K562 (cell line): Measurements from ENCODE around the gene NDUFB8. TPM values are rescaled to one million over a fixed set of nuclear protein-coding genes. Genes with fewer than 3 reads are reported as not detected.

Source experiments
- EP400 ChIP-seq: fragments of 450-650 bp; IDR thresholded peaks from 2 replicates; pipeline ENCODE4 v1.6.1; 2017; ENCODE audit warnings: antibody characterized with exemption, mild to moderate bottlenecking, moderate library complexity
- polyA plus RNA-seq, 8 experiments: library from polyadenylated mRNA; depleted of rRNA in 4 of 8; stranded (reverse) in 5 of 8; unstranded in 3 of 8; fragments of >200 nt; fragmentation: Nextera tagmentation in 2 of 8; fragmentation: Illumina TruSeq in 1 of 8; extraction: Ambion mirVana in 2 of 8; extraction: Trizol in 1 of 8; gene quantifications; 2 replicates each; pipeline versions ENCODE4 v1.2.1 to v1.2.3, GENCODE V29; 2011 to 2014; ENCODE audit warnings: inconsistent platforms in 1 of 8, missing spikeins in 1 of 8
- total RNA-seq, 7 experiments: library from RNA; depleted of rRNA in 6 of 7; stranded (reverse); fragments of >200 nt in 6 of 7; fragmentation: Illumina TruSeq in 2 of 7; extraction: Trizol in 2 of 7; gene quantifications; 2 replicates each; pipeline versions ENCODE4 v1.2.1 to v1.2.3, GENCODE V29; 2011 to 2021; ENCODE audit warnings: low replicate concordance in 1 of 7
- TF ChIP-seq, protein P1 (sequence below): fragments of 450-650 bp; IDR thresholded peaks from 2 replicates; pipeline ENCODE4 v1.6.1; 2016; ENCODE audit warnings: mild to moderate bottlenecking, moderate library complexity
- TF ChIP-seq, protein P2 (sequence below): fragments of 450-650 bp; formaldehyde crosslinking; IDR thresholded peaks from 2 replicates; pipeline ENCODE4 v1.4.0; 2020; ENCODE audit warnings: mild to moderate bottlenecking, mixed read lengths
- TF ChIP-seq, protein P3 (sequence below): fragments of 450-650 bp; IDR thresholded peaks from 2 replicates; pipeline ENCODE4 v1.6.1; 2016

The NDUFB8 gene
- total and polyA plus RNA-seq, 9 of the 15 experiments (the other 6 are each of a cell fraction or from before 2014, with no cell fraction given), result 131 to 360 (median 199) TPM

DNA sequence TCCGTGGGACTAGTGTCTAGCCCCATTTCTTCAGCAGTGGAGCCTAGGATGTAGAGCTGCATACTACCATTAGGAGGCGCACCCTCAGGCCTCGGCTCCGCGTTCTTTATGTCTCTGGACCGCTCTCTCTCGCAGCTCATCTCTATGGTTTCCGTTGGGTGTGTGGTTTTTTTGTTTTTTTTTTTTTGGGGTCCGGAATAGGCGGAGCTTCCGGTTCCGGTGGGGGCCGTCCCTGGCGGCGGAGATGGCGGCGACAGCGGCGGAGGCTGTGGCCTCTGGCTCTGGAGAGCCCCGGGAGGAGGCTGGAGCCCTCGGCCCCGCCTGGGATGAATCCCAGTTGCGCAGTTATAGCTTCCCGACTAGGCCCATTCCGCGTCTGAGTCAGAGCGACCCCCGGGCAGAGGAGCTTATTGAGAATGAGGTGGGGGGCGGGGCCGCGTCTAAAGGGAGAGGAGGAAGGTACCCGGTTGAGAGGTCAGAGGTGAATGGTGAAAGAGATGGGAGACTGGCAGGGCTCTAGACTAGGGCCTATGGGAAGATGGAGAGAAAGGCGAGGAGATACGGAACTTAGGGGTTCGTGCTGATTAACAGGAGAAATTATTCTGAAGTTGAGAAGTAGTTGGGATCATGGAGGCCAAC lies 6.2 kb upstream of the NDUFB8 start, which contains the start of gene HIF1AN (continued):
- TF ChIP-seq, protein P1, sequence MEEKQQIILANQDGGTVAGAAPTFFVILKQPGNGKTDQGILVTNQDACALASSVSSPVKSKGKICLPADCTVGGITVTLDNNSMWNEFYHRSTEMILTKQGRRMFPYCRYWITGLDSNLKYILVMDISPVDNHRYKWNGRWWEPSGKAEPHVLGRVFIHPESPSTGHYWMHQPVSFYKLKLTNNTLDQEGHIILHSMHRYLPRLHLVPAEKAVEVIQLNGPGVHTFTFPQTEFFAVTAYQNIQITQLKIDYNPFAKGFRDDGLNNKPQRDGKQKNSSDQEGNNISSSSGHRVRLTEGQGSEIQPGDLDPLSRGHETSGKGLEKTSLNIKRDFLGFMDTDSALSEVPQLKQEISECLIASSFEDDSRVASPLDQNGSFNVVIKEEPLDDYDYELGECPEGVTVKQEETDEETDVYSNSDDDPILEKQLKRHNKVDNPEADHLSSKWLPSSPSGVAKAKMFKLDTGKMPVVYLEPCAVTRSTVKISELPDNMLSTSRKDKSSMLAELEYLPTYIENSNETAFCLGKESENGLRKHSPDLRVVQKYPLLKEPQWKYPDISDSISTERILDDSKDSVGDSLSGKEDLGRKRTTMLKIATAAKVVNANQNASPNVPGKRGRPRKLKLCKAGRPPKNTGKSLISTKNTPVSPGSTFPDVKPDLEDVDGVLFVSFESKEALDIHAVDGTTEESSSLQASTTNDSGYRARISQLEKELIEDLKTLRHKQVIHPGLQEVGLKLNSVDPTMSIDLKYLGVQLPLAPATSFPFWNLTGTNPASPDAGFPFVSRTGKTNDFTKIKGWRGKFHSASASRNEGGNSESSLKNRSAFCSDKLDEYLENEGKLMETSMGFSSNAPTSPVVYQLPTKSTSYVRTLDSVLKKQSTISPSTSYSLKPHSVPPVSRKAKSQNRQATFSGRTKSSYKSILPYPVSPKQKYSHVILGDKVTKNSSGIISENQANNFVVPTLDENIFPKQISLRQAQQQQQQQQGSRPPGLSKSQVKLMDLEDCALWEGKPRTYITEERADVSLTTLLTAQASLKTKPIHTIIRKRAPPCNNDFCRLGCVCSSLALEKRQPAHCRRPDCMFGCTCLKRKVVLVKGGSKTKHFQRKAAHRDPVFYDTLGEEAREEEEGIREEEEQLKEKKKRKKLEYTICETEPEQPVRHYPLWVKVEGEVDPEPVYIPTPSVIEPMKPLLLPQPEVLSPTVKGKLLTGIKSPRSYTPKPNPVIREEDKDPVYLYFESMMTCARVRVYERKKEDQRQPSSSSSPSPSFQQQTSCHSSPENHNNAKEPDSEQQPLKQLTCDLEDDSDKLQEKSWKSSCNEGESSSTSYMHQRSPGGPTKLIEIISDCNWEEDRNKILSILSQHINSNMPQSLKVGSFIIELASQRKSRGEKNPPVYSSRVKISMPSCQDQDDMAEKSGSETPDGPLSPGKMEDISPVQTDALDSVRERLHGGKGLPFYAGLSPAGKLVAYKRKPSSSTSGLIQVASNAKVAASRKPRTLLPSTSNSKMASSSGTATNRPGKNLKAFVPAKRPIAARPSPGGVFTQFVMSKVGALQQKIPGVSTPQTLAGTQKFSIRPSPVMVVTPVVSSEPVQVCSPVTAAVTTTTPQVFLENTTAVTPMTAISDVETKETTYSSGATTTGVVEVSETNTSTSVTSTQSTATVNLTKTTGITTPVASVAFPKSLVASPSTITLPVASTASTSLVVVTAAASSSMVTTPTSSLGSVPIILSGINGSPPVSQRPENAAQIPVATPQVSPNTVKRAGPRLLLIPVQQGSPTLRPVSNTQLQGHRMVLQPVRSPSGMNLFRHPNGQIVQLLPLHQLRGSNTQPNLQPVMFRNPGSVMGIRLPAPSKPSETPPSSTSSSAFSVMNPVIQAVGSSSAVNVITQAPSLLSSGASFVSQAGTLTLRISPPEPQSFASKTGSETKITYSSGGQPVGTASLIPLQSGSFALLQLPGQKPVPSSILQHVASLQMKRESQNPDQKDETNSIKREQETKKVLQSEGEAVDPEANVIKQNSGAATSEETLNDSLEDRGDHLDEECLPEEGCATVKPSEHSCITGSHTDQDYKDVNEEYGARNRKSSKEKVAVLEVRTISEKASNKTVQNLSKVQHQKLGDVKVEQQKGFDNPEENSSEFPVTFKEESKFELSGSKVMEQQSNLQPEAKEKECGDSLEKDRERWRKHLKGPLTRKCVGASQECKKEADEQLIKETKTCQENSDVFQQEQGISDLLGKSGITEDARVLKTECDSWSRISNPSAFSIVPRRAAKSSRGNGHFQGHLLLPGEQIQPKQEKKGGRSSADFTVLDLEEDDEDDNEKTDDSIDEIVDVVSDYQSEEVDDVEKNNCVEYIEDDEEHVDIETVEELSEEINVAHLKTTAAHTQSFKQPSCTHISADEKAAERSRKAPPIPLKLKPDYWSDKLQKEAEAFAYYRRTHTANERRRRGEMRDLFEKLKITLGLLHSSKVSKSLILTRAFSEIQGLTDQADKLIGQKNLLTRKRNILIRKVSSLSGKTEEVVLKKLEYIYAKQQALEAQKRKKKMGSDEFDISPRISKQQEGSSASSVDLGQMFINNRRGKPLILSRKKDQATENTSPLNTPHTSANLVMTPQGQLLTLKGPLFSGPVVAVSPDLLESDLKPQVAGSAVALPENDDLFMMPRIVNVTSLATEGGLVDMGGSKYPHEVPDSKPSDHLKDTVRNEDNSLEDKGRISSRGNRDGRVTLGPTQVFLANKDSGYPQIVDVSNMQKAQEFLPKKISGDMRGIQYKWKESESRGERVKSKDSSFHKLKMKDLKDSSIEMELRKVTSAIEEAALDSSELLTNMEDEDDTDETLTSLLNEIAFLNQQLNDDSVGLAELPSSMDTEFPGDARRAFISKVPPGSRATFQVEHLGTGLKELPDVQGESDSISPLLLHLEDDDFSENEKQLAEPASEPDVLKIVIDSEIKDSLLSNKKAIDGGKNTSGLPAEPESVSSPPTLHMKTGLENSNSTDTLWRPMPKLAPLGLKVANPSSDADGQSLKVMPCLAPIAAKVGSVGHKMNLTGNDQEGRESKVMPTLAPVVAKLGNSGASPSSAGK, result no peak
- peak; percentile 51; the same call in 1 of the 2 replicates for TF ChIP-seq EP400
- TF ChIP-seq, protein P2, sequence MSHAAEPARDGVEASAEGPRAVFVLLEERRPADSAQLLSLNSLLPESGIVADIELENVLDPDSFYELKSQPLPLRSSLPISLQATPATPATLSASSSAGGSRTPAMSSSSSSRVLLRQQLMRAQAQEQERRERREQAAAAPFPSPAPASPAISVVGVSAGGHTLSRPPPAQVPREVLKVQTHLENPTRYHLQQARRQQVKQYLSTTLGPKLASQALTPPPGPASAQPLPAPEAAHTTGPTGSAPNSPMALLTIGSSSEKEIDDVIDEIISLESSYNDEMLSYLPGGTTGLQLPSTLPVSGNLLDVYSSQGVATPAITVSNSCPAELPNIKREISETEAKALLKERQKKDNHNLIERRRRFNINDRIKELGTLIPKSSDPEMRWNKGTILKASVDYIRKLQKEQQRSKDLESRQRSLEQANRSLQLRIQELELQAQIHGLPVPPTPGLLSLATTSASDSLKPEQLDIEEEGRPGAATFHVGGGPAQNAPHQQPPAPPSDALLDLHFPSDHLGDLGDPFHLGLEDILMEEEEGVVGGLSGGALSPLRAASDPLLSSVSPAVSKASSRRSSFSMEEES (CRISPR knock-in tag), result no peak
- TF ChIP-seq, protein P3, sequence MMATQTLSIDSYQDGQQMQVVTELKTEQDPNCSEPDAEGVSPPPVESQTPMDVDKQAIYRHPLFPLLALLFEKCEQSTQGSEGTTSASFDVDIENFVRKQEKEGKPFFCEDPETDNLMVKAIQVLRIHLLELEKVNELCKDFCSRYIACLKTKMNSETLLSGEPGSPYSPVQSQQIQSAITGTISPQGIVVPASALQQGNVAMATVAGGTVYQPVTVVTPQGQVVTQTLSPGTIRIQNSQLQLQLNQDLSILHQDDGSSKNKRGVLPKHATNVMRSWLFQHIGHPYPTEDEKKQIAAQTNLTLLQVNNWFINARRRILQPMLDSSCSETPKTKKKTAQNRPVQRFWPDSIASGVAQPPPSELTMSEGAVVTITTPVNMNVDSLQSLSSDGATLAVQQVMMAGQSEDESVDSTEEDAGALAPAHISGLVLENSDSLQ, result 0 out of 2 replicates have a peak, but pooled peaks have one; percentile 27
